Neural progenitor cell (in vitro differentiated cells): Measurements from ENCODE around the gene RGMB. TPM values are rescaled to one million over a fixed set of nuclear protein-coding genes. Genes with fewer than 3 reads are reported as not detected.

Experiments
- DNase-seq: peaks from one replicate; pipeline ENCODE4 v3.0.0-alpha.2; 2016; ENCODE audit warnings: low spot score
- H2AFZ ChIP-seq: fragments of 200-600 bp; sonication (generic); replicated peaks from 2 replicates; pipeline ENCODE4 v1.6.1; 2016; ENCODE audit warnings: antibody characterized with exemption
- H3F3A ChIP-seq: fragments of 200-600 bp; sonication (generic); 2 replicates; pipeline ENCODE4 v1.6.1; 2016; ENCODE audit warnings: antibody characterized with exemption, low read depth
- H3K27ac ChIP-seq: fragments of 200-600 bp; sonication (generic); 2 replicates; pipeline ENCODE4 v1.5.1; 2016; ENCODE audit warnings: mild to moderate bottlenecking
- H3K27me3 ChIP-seq: fragments of 200-600 bp; sonication (generic); 2 replicates; pipeline ENCODE4 v1.6.1; 2016; ENCODE audit warnings: mild to moderate bottlenecking, moderate library complexity
- H3K36me3 ChIP-seq: fragments of 200-600 bp; sonication (generic); 2 replicates; pipeline ENCODE4 v1.5.1; 2016
- H3K4me1 ChIP-seq: fragments of 200-600 bp; sonication (generic); 2 replicates; pipeline ENCODE4 v1.6.1; 2016; ENCODE audit warnings: mixed run types
- H3K4me2 ChIP-seq: fragments of 200-600 bp; sonication (generic); 2 replicates; pipeline ENCODE4 v1.6.1; 2016
- H3K4me3 ChIP-seq: fragments of 200-600 bp; sonication (generic); 2 replicates; pipeline ENCODE4 v1.5.1; 2016
- H3K79me2 ChIP-seq: fragments of 200-600 bp; sonication (generic); 2 replicates; pipeline ENCODE4 v1.6.1; 2016; ENCODE audit warnings: low read depth
- H3K9ac ChIP-seq: fragments of 200-600 bp; sonication (generic); 2 replicates; pipeline ENCODE4 v1.6.1; 2016
- H3K9me3 ChIP-seq: fragments of 200-600 bp; sonication (generic); 2 replicates; pipeline ENCODE4 v1.5.1; 2016; ENCODE audit warnings: low read depth
- H4K20me1 ChIP-seq: fragments of 200-600 bp; sonication (generic); 2 replicates; pipeline ENCODE4 v1.6.1; 2016; ENCODE audit warnings: low read depth
- H3K27ac Mint-ChIP-seq: 3 replicates; pipeline ENCODE4 v1.8.0; 2021; ENCODE audit warnings: mixed read lengths
- H3K27me3 Mint-ChIP-seq: 2 replicates; pipeline ENCODE4 v1.8.0; 2022; ENCODE audit warnings: low read depth, mild to moderate bottlenecking, inconsistent platforms, moderate library complexity, mixed read lengths; ENCODE audit not compliant: insufficient read depth
- H3K36me3 Mint-ChIP-seq: 3 replicates; pipeline ENCODE4 v1.8.0; 2021; ENCODE audit warnings: mixed read lengths
- H3K4me1 Mint-ChIP-seq: 3 replicates; pipeline ENCODE4 v1.8.0; 2021; ENCODE audit warnings: mixed read lengths
- H3K4me3 Mint-ChIP-seq: 3 replicates; pipeline ENCODE4 v1.8.0; 2021; ENCODE audit warnings: mild to moderate bottlenecking, moderate library complexity, mixed read lengths
- H3K9me3 Mint-ChIP-seq: 3 replicates; pipeline ENCODE4 v1.8.0; 2020; ENCODE audit warnings: mixed read lengths
- CTCF ChIP-seq: fragments of 200-600 bp; sonication (generic); IDR thresholded peaks from 2 replicates; pipeline ENCODE4 v1.5.1; 2017; ENCODE audit warnings: antibody characterized with exemption, mild to moderate bottlenecking
- EZH2 ChIP-seq: fragments of 200-600 bp; sonication (generic); IDR thresholded peaks from 2 replicates; pipeline ENCODE4 v1.6.1; 2017; ENCODE audit warnings: antibody characterized with exemption, mild to moderate bottlenecking, moderate library complexity
- EZH2phosphoT487 ChIP-seq: fragments of 200-600 bp; sonication (generic); IDR thresholded peaks from 2 replicates; pipeline ENCODE4 v1.6.1; 2017; ENCODE audit warnings: antibody characterized with exemption
- total RNA-seq: library from RNA; depleted of rRNA; stranded (reverse); fragments of >200 nt; gene quantifications from 2 replicates; pipeline ENCODE4 v1.2.3, GENCODE V29; 2015; ENCODE audit warnings: low replicate concordance

The RGMB gene
- total RNA-seq, 1 donor from 2014 or later = 27.4 TPM

GRCh38 chr5:98804066-98804465 is 30.6 kb downstream of the RGMB start:
- Histone ChIP-seq H3K9ac (no peak overlapping the region), H3K9me3 (peaks cover 27% of the 10 kb centered on the region), H3K4me2 (no peak overlapping the region), H3K4me3 (no peak overlapping the region), H3K79me2 (no peaks in the 10 kb centered on the region), H4K20me1 (no peaks in the 10 kb centered on the region), H3K27me3 (no peaks in the 10 kb centered on the region), H3F3A (no peaks in the 10 kb centered on the region), H3K27ac (no peak overlapping the region), H3K4me1 (no peaks in the 10 kb centered on the region), H3K36me3 (peaks cover 14% of the 10 kb centered on the region), H2AFZ (no peak overlapping the region)
- Mint-ChIP-seq H3K4me3 (no peak overlapping the region), H3K9me3 (peaks cover 35% of the 10 kb centered on the region), H3K27ac (no peak overlapping the region), H3K4me1 (no peaks in the 10 kb centered on the region), H3K36me3 (peaks cover under 1% of the 10 kb centered on the region), H3K27me3 (peaks cover 6% of the 10 kb centered on the region)
- TF ChIP-seq EZH2 (no peak), EZH2phosphoT487 (no peak), CTCF (no peak)
- no peak for DNase-seq

GRCh38 chr5:98805070-98805469 is 31.6 kb downstream of the RGMB start:
- no peaks in the 10 kb centered on the region for H3K4me1 Mint-ChIP-seq
- H3K79me2 ChIP-seq = no peaks in the 10 kb centered on the region
- H3K9ac ChIP-seq = no peak overlapping the region
- H3K27ac Mint-ChIP-seq = no peak overlapping the region
- no peak overlapping the region for H3K27ac ChIP-seq
- no peak for DNase-seq
- H3K9me3 ChIP-seq = peaks cover 27% of the 10 kb centered on the region
- H3K4me3 Mint-ChIP-seq = no peak overlapping the region
- H3K27me3 ChIP-seq = no peaks in the 10 kb centered on the region
- peaks cover 35% of the 10 kb centered on the region for H3K9me3 Mint-ChIP-seq
- H3K36me3 Mint-ChIP-seq = no peaks in the 10 kb centered on the region
- H3K4me1 ChIP-seq = no peaks in the 10 kb centered on the region
- H3K4me2 ChIP-seq = no peak overlapping the region
- no peaks in the 10 kb centered on the region for H3F3A ChIP-seq
- H3K27me3 Mint-ChIP-seq = peaks cover 3% of the 10 kb centered on the region
- H2AFZ ChIP-seq = no peak overlapping the region
- no peaks in the 10 kb centered on the region for H4K20me1 ChIP-seq
- H3K36me3 ChIP-seq = peaks cover 14% of the 10 kb centered on the region
- TF ChIP-seq EZH2phosphoT487 (no peak), EZH2 (no peak), CTCF (no peak)
- no peak overlapping the region for H3K4me3 ChIP-seq

GRCh38 chr5:98807806-98808205 is 34.3 kb downstream of the RGMB start:
- Histone ChIP-seq H3K9me3 (peaks cover 27% of the 10 kb centered on the region), H3K4me3 (no peak overlapping the region), H3K27me3 (no peaks in the 10 kb centered on the region), H3K36me3 (peaks cover 14% of the 10 kb centered on the region), H2AFZ (no peak overlapping the region), H3K4me1 (no peaks in the 10 kb centered on the region), H3K27ac (no peak overlapping the region), H3K4me2 (no peak overlapping the region), H3F3A (no peaks in the 10 kb centered on the region), H3K79me2 (no peaks in the 10 kb centered on the region), H3K9ac (no peak overlapping the region), H4K20me1 (no peaks in the 10 kb centered on the region)
- TF ChIP-seq CTCF (no peak), EZH2 (no peak), EZH2phosphoT487 (no peak)
- Mint-ChIP-seq H3K9me3 (peaks cover 35% of the 10 kb centered on the region), H3K27ac (no peak overlapping the region), H3K4me3 (no peak overlapping the region), H3K27me3 (no peaks in the 10 kb centered on the region), H3K36me3 (no peaks in the 10 kb centered on the region), H3K4me1 (no peaks in the 10 kb centered on the region)
- DNase-seq = no peak

- Mint-ChIP-seq H3K4me3 (no peak overlapping the region), H3K27me3 (no peaks in the 10 kb centered on the region), H3K36me3 (no peaks in the 10 kb centered on the region), H3K9me3 (peaks cover 32% of the 10 kb centered on the region), H3K27ac (no peak overlapping the region), H3K4me1 (no peaks in the 10 kb centered on the region)
- no peaks in the 10 kb centered on the region for H3K79me2 ChIP-seq
- no peaks in the 10 kb centered on the region for H3F3A ChIP-seq
- H2AFZ ChIP-seq = no peak overlapping the region
- no peak overlapping the region for H3K4me3 ChIP-seq
- H4K20me1 ChIP-seq = no peaks in the 10 kb centered on the region
- H3K4me2 ChIP-seq = no peak overlapping the region
- no peaks in the 10 kb centered on the region for H3K4me1 ChIP-seq
- no peak overlapping the region for H3K27ac ChIP-seq
- H3K27me3 ChIP-seq = no peaks in the 10 kb centered on the region
- no peak overlapping the region for H3K9ac ChIP-seq
- peaks cover 14% of the 10 kb centered on the region for H3K36me3 ChIP-seq
- TF ChIP-seq EZH2 = no peak
- no peak for TF ChIP-seq EZH2phosphoT487
- no peak for TF ChIP-seq CTCF
- DNase-seq = no peak
- H3K9me3 ChIP-seq = peaks cover 23% of the 10 kb centered on the region
Observed at GRCh38 chr5:98810206-98810605, 36.7 kb downstream of the RGMB start.
